HepG2 (cell line): ENCODE data around the gene LRRC73. TPM values are rescaled to one million over a fixed set of nuclear protein-coding genes. Genes with fewer than 3 reads are reported as not detected.

ENCODE experiments used
- ATAC-seq: fragments of 200-7000 bp; cut with Tn5 transposase; 3 replicates; pipeline ENCODE4 v1.9.1; 2020; ENCODE audit warnings: mild to moderate bottlenecking, moderate library complexity
- BruUV-seq: library from RNA; stranded (reverse); fragments of 400-500 nt; replicated peaks from 2 replicates; lab custom pipeline; 2021; lab: Mats Ljungman, UMichigan
- CTCF ChIA-PET: fragments of 300-600 bp; formaldehyde crosslinking; extraction: SDS; loops from one replicate; lab custom pipeline; 2021; ENCODE audit warnings: low total read pairs, inconsistent platforms, low intra/inter-chr PET ratio; lab: Yijun Ruan, JAX
- POLR2A ChIA-PET: fragments of 350-600 bp; sonication (Branson Sonifier 250); formaldehyde crosslinking; loops from one replicate; lab custom pipeline; 2020; ENCODE audit warnings: antibody characterized with exemption, inconsistent platforms; lab: Yijun Ruan, JAX
- DNase-seq: peaks from one replicate; pipeline ENCODE4 v3.0.0-alpha.2; 2015; ENCODE audit warnings: low spot score
- FAIRE-seq: peaks from 3 replicates; lab custom pipeline; 2011; peaks lifted over from hg19 to GRCh38; lab: Jason Lieb, UNC
- H2AFZ ChIP-seq: one replicate; pipeline ENCODE4 v1.6.1; 2011; ENCODE audit warnings: low read length, inconsistent platforms
- H3K27ac ChIP-seq: fragments of 300-600 bp; 3 replicates; pipeline ENCODE4 v1.8.0; 2011; ENCODE audit warnings: mixed run types, mild to moderate bottlenecking, mixed read lengths, low read length, inconsistent platforms; ENCODE audit not compliant: insufficient read depth; ENCODE audit errors: extremely low read length
- H3K27me3 ChIP-seq, 2 experiments: fragments of 200-600 bp in 1 of 2; 2 replicates in 1 of 2; 3 replicates in 1 of 2; pipeline versions ENCODE4 v1.6.0 to v1.8.0; 2011; ENCODE audit warnings: low read length in 2 of 2, mild to moderate bottlenecking in 2 of 2, moderate library complexity in 2 of 2, inconsistent platforms in 1 of 2; ENCODE audit not compliant: insufficient read depth in 2 of 2, control insufficient read depth in 1 of 2
- H3K36me3 ChIP-seq, 2 experiments: fragments of 200-600 bp in 1 of 2; replicated peaks in 1 of 2; 2 replicates in 1 of 2; 3 replicates in 1 of 2; pipeline versions ENCODE4 v1.5.1 to v1.8.0; 2011; ENCODE audit warnings: low read length in 2 of 2, inconsistent platforms in 1 of 2; ENCODE audit not compliant: insufficient read depth in 2 of 2, control insufficient read depth in 1 of 2
- H3K4me1 ChIP-seq: 2 replicates; pipeline ENCODE4 v1.5.1; 2012; ENCODE audit warnings: low read length, inconsistent platforms; ENCODE audit not compliant: insufficient read depth
- H3K4me2 ChIP-seq: 2 replicates; pipeline ENCODE4 v1.6.0; 2011; ENCODE audit warnings: low read depth, low read length, inconsistent platforms
- H3K4me3 ChIP-seq, 3 experiments: fragments of 200-600 bp in 1 of 3; sonication (generic), shearing (Covaris generic) in 1 of 3; replicated peaks in 1 of 3; 2 replicates each; pipeline ENCODE4 v1.5.1; 2011 to 2016; ENCODE audit warnings: low read length in 3 of 3, inconsistent platforms in 2 of 3, low read depth in 2 of 3, mild to moderate bottlenecking in 2 of 3, control low read depth in 1 of 3, mixed read lengths in 1 of 3; ENCODE audit not compliant: insufficient read depth in 1 of 3
- H3K79me2 ChIP-seq: one replicate; pipeline ENCODE4 v1.6.1; 2011; ENCODE audit warnings: low read length, inconsistent platforms; ENCODE audit not compliant: insufficient read depth
- H3K9ac ChIP-seq: 2 replicates; pipeline ENCODE4 v1.6.0; 2011; ENCODE audit warnings: mild to moderate bottlenecking, low read depth, low read length, inconsistent platforms; ENCODE audit not compliant: insufficient read depth
- H3K9me3 ChIP-seq: 2 replicates; pipeline ENCODE4 v1.5.1; 2012; ENCODE audit warnings: mild to moderate bottlenecking, low read length
- H4K20me1 ChIP-seq: 2 replicates; pipeline ENCODE4 v1.6.0; 2011; ENCODE audit warnings: inconsistent platforms, mild to moderate bottlenecking, low read length, moderate library complexity; ENCODE audit not compliant: insufficient read depth
- IRX3 ChIP-seq: sonication (generic); formaldehyde crosslinking; IDR thresholded peaks from 2 replicates; pipeline ENCODE4 v1.8.1; 2023; ENCODE audit warnings: mild to moderate bottlenecking, low read depth, missing genetic modification reagents, borderline replicate concordance
- JUNB ChIP-seq: sonication (generic); formaldehyde crosslinking; IDR thresholded peaks from 2 replicates; pipeline ENCODE4 v1.8.0; 2022; ENCODE audit warnings: missing genetic modification reagents, mild to moderate bottlenecking, borderline replicate concordance
- KDM6A ChIP-seq: IDR thresholded peaks from 2 replicates; pipeline ENCODE4 v1.6.1; 2016; ENCODE audit warnings: low read depth
- MEF2D ChIP-seq: sonication (generic); formaldehyde crosslinking; IDR thresholded peaks from 2 replicates; pipeline ENCODE4 v1.5.1; 2020; ENCODE audit warnings: mild to moderate bottlenecking, missing genetic modification reagents
- POLR2G ChIP-seq: fragments of 200-400 bp; formaldehyde crosslinking; IDR thresholded peaks from 2 replicates; pipeline ENCODE4 v1.6.1; 2018; ENCODE audit warnings: mild to moderate bottlenecking, low read depth, low read length, moderate library complexity
- RBAK ChIP-seq: sonication (generic); formaldehyde crosslinking; IDR thresholded peaks from 2 replicates; pipeline ENCODE4 v1.5.1; 2020; ENCODE audit warnings: mild to moderate bottlenecking, missing genetic modification reagents
- SCMH1 ChIP-seq: sonication (generic); formaldehyde crosslinking; IDR thresholded peaks from 2 replicates; pipeline ENCODE4 v1.9.0; 2021; ENCODE audit warnings: missing genetic modification reagents, mild to moderate bottlenecking, borderline replicate concordance
- TMF1 ChIP-seq: sonication (generic); formaldehyde crosslinking; IDR thresholded peaks from 2 replicates; pipeline ENCODE4 v1.8.1; 2022; ENCODE audit warnings: low read depth, missing genetic modification reagents
- ZNF772 ChIP-seq: sonication (generic); formaldehyde crosslinking; IDR thresholded peaks from 2 replicates; pipeline ENCODE4 v1.5.0; 2020; ENCODE audit warnings: mild to moderate bottlenecking, missing genetic modification reagents
- ZSCAN21 ChIP-seq: sonication (generic); formaldehyde crosslinking; IDR thresholded peaks from 2 replicates; pipeline ENCODE4 v1.8.0; 2022; ENCODE audit warnings: mild to moderate bottlenecking, missing genetic modification reagents, moderate library complexity, borderline replicate concordance
- ZSCAN30 ChIP-seq: sonication (generic); formaldehyde crosslinking; IDR thresholded peaks from 2 replicates; pipeline ENCODE4 v1.5.0; 2020; ENCODE audit warnings: mild to moderate bottlenecking, missing genetic modification reagents
- WGBS: methylation state at CpG from one replicate; pipeline ENCODE4 v1.1.6; 2017; ENCODE audit warnings: low lambda C conversion rate; 5-methylcytosine and 5-hydroxymethylcytosine counted together
- in situ Hi-C: cut with HindIII; loops from 2 replicates; pipeline ENCODE4 v1.10.0; 2017; ENCODE audit warnings: low pct_unique_long_range_greater_than_20kb; ENCODE audit not compliant: extremely low pct_ligation_motif_present
- intact Hi-C: fragments of 100-400 bp; cut with micrococcal nuclease; formaldehyde crosslinking; loops from one replicate; pipeline ENCODE4 v1.10.0; 2022; ENCODE audit not compliant: unreplicated experiment
- polyA plus RNA-seq, 8 experiments: library from polyadenylated mRNA; depleted of rRNA in 3 of 8; stranded (reverse) in 7 of 8; unstranded in 1 of 8; fragments of >200 nt; fragmentation: Illumina TruSeq in 4 of 8; extraction: Trizol in 4 of 8; gene quantifications; 2 replicates each; pipeline versions ENCODE4 v1.2.1 to v1.2.3, GENCODE V29; 2011 to 2016; ENCODE audit warnings: low read depth in 4 of 8, missing spikeins in 1 of 8, mixed read lengths in 1 of 8; ENCODE audit not compliant: insufficient read depth in 1 of 8
- total RNA-seq, 5 experiments: library from RNA; depleted of rRNA; stranded (reverse); fragments of >200 nt; fragmentation: Illumina TruSeq; extraction: Trizol; gene quantifications; 2 replicates each; pipeline ENCODE4 v1.2.3, GENCODE V29; 2016; ENCODE audit warnings: low read depth in 1 of 5
- TF ChIP-seq, protein P1 (sequence below): sonication (generic); IDR thresholded peaks from 2 replicates; pipeline ENCODE4 v1.6.1; 2016; ENCODE audit warnings: low read depth, borderline replicate concordance
- TF ChIP-seq, protein P2 (sequence below): sonication (generic); formaldehyde crosslinking; IDR thresholded peaks from 2 replicates; pipeline ENCODE4 v1.5.1; 2020; ENCODE audit warnings: mild to moderate bottlenecking, moderate library complexity, missing genetic modification reagents
- TF ChIP-seq, protein P3 (sequence below): sonication (generic); formaldehyde crosslinking; IDR thresholded peaks from 2 replicates; pipeline ENCODE4 v1.4.0; 2020; ENCODE audit warnings: missing genetic modification reagents
- TF ChIP-seq, protein P4 (sequence below): sonication (generic); formaldehyde crosslinking; IDR thresholded peaks from 2 replicates; pipeline ENCODE4 v1.9.0; 2021; ENCODE audit warnings: missing genetic modification reagents, borderline replicate concordance

LRRC73 gene
- total and polyA plus RNA-seq, 2 of the 13 experiments (the other 11 are each of a cell fraction or from before 2014, with no cell fraction given) = 0.11 to 0.12 TPM

DNA sequence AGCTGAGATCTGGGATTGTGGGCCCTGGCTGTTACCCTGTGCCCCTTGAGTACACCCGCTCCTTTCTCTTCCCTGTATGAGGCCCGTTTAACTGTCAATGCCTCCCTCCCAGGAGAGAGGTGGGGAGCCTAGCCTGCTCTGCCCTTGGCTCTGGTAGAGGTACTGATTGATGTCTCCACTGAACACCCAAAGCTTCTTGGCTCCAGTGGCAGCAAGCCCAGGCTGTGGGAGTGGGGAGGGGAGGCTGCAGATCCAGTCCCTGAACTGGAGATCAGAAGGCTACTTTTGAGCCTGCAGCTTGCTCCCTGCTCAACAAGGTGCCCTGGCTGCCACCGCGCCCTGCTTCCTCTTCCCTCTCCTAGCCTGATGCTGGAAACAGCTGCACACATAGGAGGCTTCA, 7.5 kb downstream of the LRRC73 start:
- POLR2A ChIA-PET = no interaction called here
- no peaks in the 10 kb centered on the region for H3K27me3 ChIP-seq
- H3K9ac ChIP-seq = no peak overlapping the region
- FAIRE-seq = no peak
- no peak for ATAC-seq
- DNase-seq = no peak
- no peak overlapping the region for H3K4me3 ChIP-seq
- WGBS = 93% methylated on average over 4 of the region's 4 CpGs
- BruUV-seq = no TSS peak
- no peaks in the 10 kb centered on the region for H3K9me3 ChIP-seq
- H3K27ac ChIP-seq = no peak overlapping the region
- intact Hi-C loops (no loop called here), in situ Hi-C loops (no loop called here)
- no peaks in the 10 kb centered on the region for H3K79me2 ChIP-seq
- H3K4me2 ChIP-seq = no peak overlapping the region
- no peak overlapping the region for H2AFZ ChIP-seq
- CTCF ChIA-PET = no interaction called here
- H3K36me3 ChIP-seq = peaks cover 47 to 64% of the 10 kb centered on the region in 2 experiments
- peaks cover 42% of the 10 kb centered on the region for H3K4me1 ChIP-seq
- no peaks in the 10 kb centered on the region for H4K20me1 ChIP-seq
- no peak for TF ChIP-seq POLR2G
- TF ChIP-seq MEF2D (CRISPR knock-in tag) = no peak
- TF ChIP-seq KDM6A (CRISPR knock-in tag) = no peak
- TF ChIP-seq, protein P1, sequence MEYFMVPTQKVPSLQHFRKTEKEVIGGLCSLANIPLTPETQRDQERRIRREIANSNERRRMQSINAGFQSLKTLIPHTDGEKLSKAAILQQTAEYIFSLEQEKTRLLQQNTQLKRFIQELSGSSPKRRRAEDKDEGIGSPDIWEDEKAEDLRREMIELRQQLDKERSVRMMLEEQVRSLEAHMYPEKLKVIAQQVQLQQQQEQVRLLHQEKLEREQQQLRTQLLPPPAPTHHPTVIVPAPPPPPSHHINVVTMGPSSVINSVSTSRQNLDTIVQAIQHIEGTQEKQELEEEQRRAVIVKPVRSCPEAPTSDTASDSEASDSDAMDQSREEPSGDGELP = no peak
- TF ChIP-seq TMF1 = no peak
- TF ChIP-seq IRX3 = no peak
- TF ChIP-seq, protein P2, sequence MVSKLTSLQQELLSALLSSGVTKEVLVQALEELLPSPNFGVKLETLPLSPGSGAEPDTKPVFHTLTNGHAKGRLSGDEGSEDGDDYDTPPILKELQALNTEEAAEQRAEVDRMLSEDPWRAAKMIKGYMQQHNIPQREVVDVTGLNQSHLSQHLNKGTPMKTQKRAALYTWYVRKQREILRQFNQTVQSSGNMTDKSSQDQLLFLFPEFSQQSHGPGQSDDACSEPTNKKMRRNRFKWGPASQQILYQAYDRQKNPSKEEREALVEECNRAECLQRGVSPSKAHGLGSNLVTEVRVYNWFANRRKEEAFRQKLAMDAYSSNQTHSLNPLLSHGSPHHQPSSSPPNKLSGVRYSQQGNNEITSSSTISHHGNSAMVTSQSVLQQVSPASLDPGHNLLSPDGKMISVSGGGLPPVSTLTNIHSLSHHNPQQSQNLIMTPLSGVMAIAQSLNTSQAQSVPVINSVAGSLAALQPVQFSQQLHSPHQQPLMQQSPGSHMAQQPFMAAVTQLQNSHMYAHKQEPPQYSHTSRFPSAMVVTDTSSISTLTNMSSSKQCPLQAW (CRISPR knock-in tag) = no peak
- TF ChIP-seq SCMH1 (CRISPR knock-in tag) = no peak
- no peak for TF ChIP-seq ZSCAN21 (CRISPR knock-in tag)
- no peak for TF ChIP-seq ZSCAN30
- TF ChIP-seq ZNF772 (CRISPR knock-in tag) = no peak
- no peak for TF ChIP-seq JUNB (CRISPR knock-in tag)
- TF ChIP-seq, protein P3, sequence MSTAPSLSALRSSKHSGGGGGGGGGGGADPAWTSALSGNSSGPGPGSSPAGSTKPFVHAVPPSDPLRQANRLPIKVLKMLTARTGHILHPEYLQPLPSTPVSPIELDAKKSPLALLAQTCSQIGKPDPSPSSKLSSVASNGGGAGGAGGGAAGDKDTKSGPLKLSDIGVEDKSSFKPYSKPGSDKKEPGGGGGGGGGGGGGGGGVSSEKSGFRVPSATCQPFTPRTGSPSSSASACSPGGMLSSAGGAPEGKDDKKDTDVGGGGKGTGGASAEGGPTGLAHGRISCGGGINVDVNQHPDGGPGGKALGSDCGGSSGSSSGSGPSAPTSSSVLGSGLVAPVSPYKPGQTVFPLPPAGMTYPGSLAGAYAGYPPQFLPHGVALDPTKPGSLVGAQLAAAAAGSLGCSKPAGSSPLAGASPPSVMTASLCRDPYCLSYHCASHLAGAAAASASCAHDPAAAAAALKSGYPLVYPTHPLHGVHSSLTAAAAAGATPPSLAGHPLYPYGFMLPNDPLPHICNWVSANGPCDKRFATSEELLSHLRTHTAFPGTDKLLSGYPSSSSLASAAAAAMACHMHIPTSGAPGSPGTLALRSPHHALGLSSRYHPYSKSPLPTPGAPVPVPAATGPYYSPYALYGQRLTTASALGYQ = no peak
- no peak for TF ChIP-seq RBAK
- TF ChIP-seq, protein P4, sequence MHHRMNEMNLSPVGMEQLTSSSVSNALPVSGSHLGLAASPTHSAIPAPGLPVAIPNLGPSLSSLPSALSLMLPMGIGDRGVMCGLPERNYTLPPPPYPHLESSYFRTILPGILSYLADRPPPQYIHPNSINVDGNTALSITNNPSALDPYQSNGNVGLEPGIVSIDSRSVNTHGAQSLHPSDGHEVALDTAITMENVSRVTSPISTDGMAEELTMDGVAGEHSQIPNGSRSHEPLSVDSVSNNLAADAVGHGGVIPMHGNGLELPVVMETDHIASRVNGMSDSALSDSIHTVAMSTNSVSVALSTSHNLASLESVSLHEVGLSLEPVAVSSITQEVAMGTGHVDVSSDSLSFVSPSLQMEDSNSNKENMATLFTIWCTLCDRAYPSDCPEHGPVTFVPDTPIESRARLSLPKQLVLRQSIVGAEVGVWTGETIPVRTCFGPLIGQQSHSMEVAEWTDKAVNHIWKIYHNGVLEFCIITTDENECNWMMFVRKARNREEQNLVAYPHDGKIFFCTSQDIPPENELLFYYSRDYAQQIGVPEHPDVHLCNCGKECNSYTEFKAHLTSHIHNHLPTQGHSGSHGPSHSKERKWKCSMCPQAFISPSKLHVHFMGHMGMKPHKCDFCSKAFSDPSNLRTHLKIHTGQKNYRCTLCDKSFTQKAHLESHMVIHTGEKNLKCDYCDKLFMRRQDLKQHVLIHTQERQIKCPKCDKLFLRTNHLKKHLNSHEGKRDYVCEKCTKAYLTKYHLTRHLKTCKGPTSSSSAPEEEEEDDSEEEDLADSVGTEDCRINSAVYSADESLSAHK (CRISPR knock-in tag) = no peak
